ENCODE measurements around the gene IRAK1.

DNA sequence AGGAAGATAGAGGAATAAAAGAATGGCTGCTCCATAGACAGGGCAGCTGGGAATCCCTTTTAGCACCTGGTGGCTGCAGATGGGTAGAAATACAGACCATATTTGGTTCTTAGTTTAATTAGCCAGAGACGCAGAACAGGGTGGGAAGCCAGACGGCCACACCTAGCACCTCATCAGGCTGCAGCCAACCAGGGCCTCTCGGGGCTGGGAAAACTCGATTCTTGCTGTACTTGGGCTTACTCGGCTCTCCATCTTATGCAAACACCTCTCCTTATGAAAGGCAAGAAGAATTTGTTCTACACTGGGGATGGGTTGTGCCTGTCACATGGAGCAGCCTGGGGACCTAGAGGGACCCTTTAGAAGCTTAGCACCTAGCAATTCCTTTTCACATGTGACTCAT, 19.7 kb downstream of the IRAK1 start:
- TF ChIP-seq, protein P1, sequence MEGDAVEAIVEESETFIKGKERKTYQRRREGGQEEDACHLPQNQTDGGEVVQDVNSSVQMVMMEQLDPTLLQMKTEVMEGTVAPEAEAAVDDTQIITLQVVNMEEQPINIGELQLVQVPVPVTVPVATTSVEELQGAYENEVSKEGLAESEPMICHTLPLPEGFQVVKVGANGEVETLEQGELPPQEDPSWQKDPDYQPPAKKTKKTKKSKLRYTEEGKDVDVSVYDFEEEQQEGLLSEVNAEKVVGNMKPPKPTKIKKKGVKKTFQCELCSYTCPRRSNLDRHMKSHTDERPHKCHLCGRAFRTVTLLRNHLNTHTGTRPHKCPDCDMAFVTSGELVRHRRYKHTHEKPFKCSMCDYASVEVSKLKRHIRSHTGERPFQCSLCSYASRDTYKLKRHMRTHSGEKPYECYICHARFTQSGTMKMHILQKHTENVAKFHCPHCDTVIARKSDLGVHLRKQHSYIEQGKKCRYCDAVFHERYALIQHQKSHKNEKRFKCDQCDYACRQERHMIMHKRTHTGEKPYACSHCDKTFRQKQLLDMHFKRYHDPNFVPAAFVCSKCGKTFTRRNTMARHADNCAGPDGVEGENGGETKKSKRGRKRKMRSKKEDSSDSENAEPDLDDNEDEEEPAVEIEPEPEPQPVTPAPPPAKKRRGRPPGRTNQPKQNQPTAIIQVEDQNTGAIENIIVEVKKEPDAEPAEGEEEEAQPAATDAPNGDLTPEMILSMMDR (IDR thresholded peaks at IDR 0.05) = no peak
- no peak for TF ChIP-seq ZFX (IDR thresholded peaks at IDR 0.05; ENCODE audit: borderline replicate concordance)

Measured in 22Rv1 (cell line).